H1 (cell line): ENCODE data around the gene GALT.

Experiments used
- CREB1 ChIP-seq: IDR thresholded peaks from 2 replicates; pipeline ENCODE4 v1.6.1; 2012; ENCODE audit warnings: inconsistent platforms
- SP2 ChIP-seq: IDR thresholded peaks from 2 replicates; pipeline ENCODE4 v1.6.1; 2012; ENCODE audit warnings: mild to moderate bottlenecking, low read length, inconsistent platforms

DNA sequence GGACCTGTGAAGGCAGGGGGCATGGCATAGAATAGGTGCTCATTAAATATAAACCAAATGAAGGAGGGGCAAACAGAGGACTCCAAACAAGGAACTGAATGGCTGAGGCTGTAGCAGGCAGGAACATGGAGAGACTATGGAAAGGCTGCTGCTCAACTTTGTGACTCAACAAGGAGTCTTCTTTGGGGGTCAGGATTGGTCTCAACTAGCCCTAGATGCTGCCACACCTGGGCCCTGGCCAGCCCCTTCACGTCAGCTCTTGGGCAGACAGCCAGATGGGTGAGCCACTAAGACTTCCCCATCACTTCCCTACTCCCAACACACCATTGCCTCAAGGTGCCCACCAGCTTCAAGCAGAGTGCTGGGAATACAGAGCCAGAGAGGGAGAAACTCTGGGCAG, 45.6 kb upstream of the GALT start:
- TF ChIP-seq SP2 (no peak), CREB1 (no peak)
